ENCODE results near the gene WIPF3.

The WIPF3 gene

DNA sequence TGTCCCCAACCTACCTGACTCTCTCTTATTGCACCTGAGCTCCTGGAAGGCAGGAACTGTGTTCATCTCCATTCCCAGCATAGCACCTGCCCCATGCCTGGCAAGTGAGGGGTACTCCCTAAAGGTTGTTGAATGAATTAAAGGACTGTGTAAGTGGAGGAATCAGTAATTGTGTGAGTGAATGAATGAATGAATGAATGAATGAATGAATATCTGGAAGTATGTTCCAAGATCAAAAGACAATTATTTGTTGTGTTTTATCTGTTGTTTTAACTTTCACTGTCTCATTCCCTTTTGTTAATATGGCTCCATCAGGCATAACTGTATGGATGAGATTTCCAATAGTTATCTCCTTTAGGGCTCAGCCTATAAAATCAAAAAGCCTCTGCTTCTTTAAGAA lies 4.0 kb downstream of the WIPF3 start:
- H2BK12ac ChIP-seq (ENCODE audit: low read length), result no peak overlapping the region
- no peaks in the 10 kb centered on the region for H3K79me2 ChIP-seq (ENCODE audit: control insufficient read depth, insufficient read depth, low read length, poor library complexity)
- H4K91ac ChIP-seq (ENCODE audit: low read depth, low read length), result no peak overlapping the region
- H4K8ac ChIP-seq (ENCODE audit: low read depth, low read length), result no peak overlapping the region
- no peak overlapping the region for H3K27ac ChIP-seq (ENCODE audit: low read depth, low read length)
- H3K4me3 ChIP-seq (ENCODE audit: low read depth, low read length), result no peak overlapping the region
- no peak overlapping the region for H2BK5ac ChIP-seq (ENCODE audit: low read depth, low read length, poor library complexity)
- H3K9me3 ChIP-seq (ENCODE audit: insufficient read depth, low read depth, low read length), result peaks cover 5% of the 10 kb centered on the region
- H3K4me1 ChIP-seq (ENCODE audit: control insufficient read depth in 1 of 2, insufficient read depth in 2 of 2, low read length in 2 of 2), result peaks cover 6 to 8% of the 10 kb centered on the region in 2 experiments
- H3K4me2 ChIP-seq (ENCODE audit: low read length), result no peak overlapping the region
- H3K14ac ChIP-seq (ENCODE audit: low read length), result no peak overlapping the region
- no peak overlapping the region for H3K23ac ChIP-seq (ENCODE audit: low read length)
- DNase-seq, result no peak
- H2AFZ ChIP-seq (ENCODE audit: insufficient read depth, low read length, poor library complexity), result no peak overlapping the region
- no peak overlapping the region for H3K18ac ChIP-seq (ENCODE audit: low read length)
- no peak overlapping the region for H3K9ac ChIP-seq (ENCODE audit: low read length)
- H3K79me1 ChIP-seq (ENCODE audit: low read length), result no peaks in the 10 kb centered on the region
- no peaks in the 10 kb centered on the region for H3K36me3 ChIP-seq (ENCODE audit: control insufficient read depth in 1 of 2, insufficient read depth in 2 of 2, low read length in 2 of 2)
- no peak overlapping the region for H2AK5ac ChIP-seq (ENCODE audit: low read length)
- no peak overlapping the region for H4K12ac ChIP-seq (ENCODE audit: low read depth, low read length)
- H2BK120ac ChIP-seq (ENCODE audit: insufficient read depth, low read length, poor library complexity), result no peak overlapping the region
- no peak overlapping the region for H3K4ac ChIP-seq (ENCODE audit: low read depth, low read length)
- peaks cover 17% of the 10 kb centered on the region for H3K27me3 ChIP-seq (ENCODE audit: insufficient read depth, low read length)

DNA sequence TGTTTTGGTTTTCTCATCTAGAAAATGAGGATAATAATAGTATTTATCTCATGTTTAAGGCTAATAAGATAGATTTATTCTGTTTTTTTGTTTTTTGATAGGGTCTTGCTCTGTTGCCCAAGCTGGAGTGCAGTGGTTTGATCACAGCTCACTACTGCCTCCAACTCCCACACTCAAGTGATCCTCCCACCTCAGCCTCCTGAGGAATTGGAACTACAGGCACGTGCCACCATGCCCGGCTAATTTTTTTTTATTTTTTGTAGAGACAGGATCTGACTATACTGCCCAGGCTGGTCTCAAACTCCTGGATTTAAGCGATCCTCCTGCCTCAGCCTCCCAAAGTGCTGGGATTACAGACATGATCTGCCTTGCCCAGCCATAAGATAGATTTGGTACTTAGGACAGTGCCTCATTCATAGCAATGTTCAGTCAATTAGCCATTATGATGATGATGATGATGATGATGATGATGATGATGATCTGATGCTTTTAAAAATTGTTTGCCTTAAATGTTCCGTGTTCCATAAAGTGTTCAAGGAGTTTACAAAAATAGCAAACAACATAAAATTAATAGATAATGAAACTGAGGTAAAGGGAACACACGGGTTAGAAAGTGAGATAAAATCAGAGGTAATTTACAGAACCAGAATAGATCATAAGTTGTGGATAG lies 4.6 kb downstream of the WIPF3 start:
- Histone ChIP-seq H2BK12ac (ENCODE audit: low read length) (no peak overlapping the region), H4K91ac (ENCODE audit: low read depth, low read length) (no peak overlapping the region), H3K79me2 (ENCODE audit: control insufficient read depth, insufficient read depth, low read length, poor library complexity) (no peaks in the 10 kb centered on the region), H3K4me2 (ENCODE audit: low read length) (no peak overlapping the region), H3K18ac (ENCODE audit: low read length) (no peak overlapping the region), H3K4ac (ENCODE audit: low read depth, low read length) (no peak overlapping the region), H3K9me3 (ENCODE audit: insufficient read depth, low read depth, low read length) (peaks cover 5% of the 10 kb centered on the region), H3K23ac (ENCODE audit: low read length) (no peak overlapping the region), H3K27ac (ENCODE audit: low read depth, low read length) (no peak overlapping the region), H3K36me3 (ENCODE audit: control insufficient read depth in 1 of 2, insufficient read depth in 2 of 2, low read length in 2 of 2) (no peaks in the 10 kb centered on the region), H2AFZ (ENCODE audit: insufficient read depth, low read length, poor library complexity) (no peak overlapping the region), H3K4me3 (ENCODE audit: low read depth, low read length) (no peak overlapping the region), H3K9ac (ENCODE audit: low read length) (no peak overlapping the region), H2BK5ac (ENCODE audit: low read depth, low read length, poor library complexity) (no peak overlapping the region), H2AK5ac (ENCODE audit: low read length) (no peak overlapping the region), H3K79me1 (ENCODE audit: low read length) (no peaks in the 10 kb centered on the region), H3K4me1 (ENCODE audit: control insufficient read depth in 1 of 2, insufficient read depth in 2 of 2, low read length in 2 of 2) (peaks cover 6 to 8% of the 10 kb centered on the region in 2 experiments), H2BK120ac (ENCODE audit: insufficient read depth, low read length, poor library complexity) (no peak overlapping the region), H3K14ac (ENCODE audit: low read length) (no peak overlapping the region), H4K8ac (ENCODE audit: low read depth, low read length) (no peak overlapping the region), H4K12ac (ENCODE audit: low read depth, low read length) (no peak overlapping the region), H3K27me3 (ENCODE audit: insufficient read depth, low read length) (peaks cover 15% of the 10 kb centered on the region)
- no CpG with 5 or more reads among the region's 5 CpGs for WGBS (ENCODE audit: extremely low coverage, insufficient coverage, insufficient read length)
- DNase-seq, result no peak

DNA sequence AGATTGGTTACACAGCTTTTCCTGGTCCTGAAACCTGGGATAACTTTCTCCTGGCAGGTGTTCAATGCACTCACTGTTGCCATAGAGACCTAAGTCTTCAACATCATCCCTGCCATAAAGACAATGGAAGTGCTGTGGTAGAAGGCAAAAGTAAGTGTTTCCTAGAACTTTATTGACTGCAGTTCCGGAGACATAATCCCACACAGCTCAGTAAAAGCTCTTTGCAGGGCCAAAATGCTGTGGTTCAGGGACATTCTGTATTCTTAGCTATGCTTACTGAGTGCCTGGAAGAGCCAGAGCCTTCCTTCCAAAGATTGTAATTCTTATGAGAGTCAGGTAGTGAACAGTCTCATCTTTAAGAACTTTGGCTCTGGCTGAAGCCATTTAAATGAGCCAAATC lies 5.3 kb downstream of the WIPF3 start:
- no peak overlapping the region for H2AK5ac ChIP-seq (ENCODE audit: low read length)
- no peak overlapping the region for H2AFZ ChIP-seq (ENCODE audit: insufficient read depth, low read length, poor library complexity)
- no peak overlapping the region for H2BK120ac ChIP-seq (ENCODE audit: insufficient read depth, low read length, poor library complexity)
- no peak overlapping the region for H3K14ac ChIP-seq (ENCODE audit: low read length)
- H3K9ac ChIP-seq (ENCODE audit: low read length), result no peak overlapping the region
- H4K91ac ChIP-seq (ENCODE audit: low read depth, low read length), result no peak overlapping the region
- no peak overlapping the region for H3K4me3 ChIP-seq (ENCODE audit: low read depth, low read length)
- H3K27me3 ChIP-seq (ENCODE audit: insufficient read depth, low read length), result peaks cover 9% of the 10 kb centered on the region
- no peak overlapping the region for H3K18ac ChIP-seq (ENCODE audit: low read length)
- no peak overlapping the region for H2BK5ac ChIP-seq (ENCODE audit: low read depth, low read length, poor library complexity)
- H4K12ac ChIP-seq (ENCODE audit: low read depth, low read length), result no peak overlapping the region
- H3K4me1 ChIP-seq (ENCODE audit: control insufficient read depth in 1 of 2, insufficient read depth in 2 of 2, low read length in 2 of 2), result peaks cover 6% of the 10 kb centered on the region in 2 experiments
- peaks cover 5% of the 10 kb centered on the region for H3K9me3 ChIP-seq (ENCODE audit: insufficient read depth, low read depth, low read length)
- DNase-seq, result no peak
- no peak overlapping the region for H4K8ac ChIP-seq (ENCODE audit: low read depth, low read length)
- H3K4me2 ChIP-seq (ENCODE audit: low read length), result no peak overlapping the region
- no peaks in the 10 kb centered on the region for H3K79me1 ChIP-seq (ENCODE audit: low read length)
- H3K23ac ChIP-seq (ENCODE audit: low read length), result no peak overlapping the region
- no CpG with 5 or more reads among the region's 1 CpG for WGBS (ENCODE audit: extremely low coverage, insufficient coverage, insufficient read length)
- no peak overlapping the region for H3K4ac ChIP-seq (ENCODE audit: low read depth, low read length)
- no peaks in the 10 kb centered on the region for H3K36me3 ChIP-seq (ENCODE audit: control insufficient read depth in 1 of 2, insufficient read depth in 2 of 2, low read length in 2 of 2)
- no peaks in the 10 kb centered on the region for H3K79me2 ChIP-seq (ENCODE audit: control insufficient read depth, insufficient read depth, low read length, poor library complexity)
- no peak overlapping the region for H3K27ac ChIP-seq (ENCODE audit: low read depth, low read length)
- no peak overlapping the region for H2BK12ac ChIP-seq (ENCODE audit: low read length)

DNA sequence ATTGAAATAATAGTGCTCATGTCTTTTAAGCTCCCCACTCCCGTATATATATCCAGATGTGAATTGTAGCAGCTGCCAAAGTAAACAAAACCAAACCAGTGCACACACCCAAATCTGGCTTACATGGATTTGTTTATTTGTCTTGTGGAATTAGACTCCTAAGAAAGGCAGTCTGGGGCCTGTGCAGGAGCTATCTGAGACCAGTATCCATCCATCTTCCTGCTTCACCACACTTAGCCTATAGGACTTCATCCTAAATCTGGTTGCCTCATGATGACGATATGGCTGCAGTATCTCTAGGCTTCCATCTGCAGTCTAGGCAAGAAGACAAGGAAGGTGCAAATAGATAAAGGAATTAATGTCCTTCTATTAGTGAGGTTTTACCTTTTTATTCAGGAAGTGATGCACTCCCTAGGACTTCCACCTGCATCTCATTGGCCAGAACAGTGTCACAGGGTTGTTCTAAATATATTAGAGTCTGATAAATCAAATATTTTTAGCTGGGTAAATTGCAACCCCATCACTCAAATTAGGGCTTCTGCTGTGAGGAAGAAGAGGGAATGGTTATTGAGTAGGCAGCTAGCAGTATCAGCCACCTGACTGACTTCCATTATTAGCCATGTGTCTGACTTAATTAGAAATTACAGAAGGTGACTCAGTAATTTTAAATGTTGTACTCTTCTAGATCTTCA lies 6.0 kb downstream of the WIPF3 start:
- no peaks in the 10 kb centered on the region for H3K79me1 ChIP-seq (ENCODE audit: low read length)
- no peak overlapping the region for H3K4me2 ChIP-seq (ENCODE audit: low read length)
- no peak overlapping the region for H4K91ac ChIP-seq (ENCODE audit: low read depth, low read length)
- no peak overlapping the region for H4K12ac ChIP-seq (ENCODE audit: low read depth, low read length)
- H2BK120ac ChIP-seq (ENCODE audit: insufficient read depth, low read length, poor library complexity), result no peak overlapping the region
- H3K23ac ChIP-seq (ENCODE audit: low read length), result no peak overlapping the region
- H2BK12ac ChIP-seq (ENCODE audit: low read length), result no peak overlapping the region
- H3K14ac ChIP-seq (ENCODE audit: low read length), result no peak overlapping the region
- no peak overlapping the region for H3K4me3 ChIP-seq (ENCODE audit: low read depth, low read length)
- H3K27ac ChIP-seq (ENCODE audit: low read depth, low read length), result no peak overlapping the region
- H2AK5ac ChIP-seq (ENCODE audit: low read length), result no peak overlapping the region
- H2BK5ac ChIP-seq (ENCODE audit: low read depth, low read length, poor library complexity), result no peak overlapping the region
- DNase-seq, result no peak
- no peak overlapping the region for H2AFZ ChIP-seq (ENCODE audit: insufficient read depth, low read length, poor library complexity)
- no peak overlapping the region for H3K9ac ChIP-seq (ENCODE audit: low read length)
- no peak overlapping the region for H3K18ac ChIP-seq (ENCODE audit: low read length)
- peaks cover 2% of the 10 kb centered on the region for H3K27me3 ChIP-seq (ENCODE audit: insufficient read depth, low read length)
- peaks cover 2 to 3% of the 10 kb centered on the region in 2 experiments for H3K4me1 ChIP-seq (ENCODE audit: control insufficient read depth in 1 of 2, insufficient read depth in 2 of 2, low read length in 2 of 2)
- no peaks in the 10 kb centered on the region for H3K9me3 ChIP-seq (ENCODE audit: insufficient read depth, low read depth, low read length)
- no peak overlapping the region for H3K4ac ChIP-seq (ENCODE audit: low read depth, low read length)
- no peaks in the 10 kb centered on the region for H3K36me3 ChIP-seq (ENCODE audit: control insufficient read depth in 1 of 2, insufficient read depth in 2 of 2, low read length in 2 of 2)
- no peaks in the 10 kb centered on the region for H3K79me2 ChIP-seq (ENCODE audit: control insufficient read depth, insufficient read depth, low read length, poor library complexity)
- WGBS (ENCODE audit: extremely low coverage, insufficient coverage, insufficient read length), result no CpG with 5 or more reads among the region's 2 CpGs
- no peak overlapping the region for H4K8ac ChIP-seq (ENCODE audit: low read depth, low read length)
